ENCODE results near the gene PMM2.
A peak's percentile ranks its signal among the peaks of the same experiment; 100 is the strongest.
"Not testable (repeated sequence)": the region's sequence is repeated elsewhere in the genome, so short reads cannot be mapped to it uniquely, and the experiment has no call there.

PMM2 gene

GRCh38 chr16:8797364-8798173 lies at the start of gene PMM2, which contains the start of gene TMEM186:
TSS of gene PMM2 (plus strand) at chr16:8797839. CDS start at chr16:8797883, 44 bp downstream.
TSS of gene TMEM186 (minus strand) at chr16:8797639. CDS start at chr16:8797614, 25 bp downstream.
- DNase-seq, result peak; percentile 92

GRCh38 chr16:8748944-8749343 lies 48.7 kb upstream of the PMM2 start:
- DNase-seq, result not testable (repeated sequence)

GRCh38 chr16:8751481-8752311 lies 45.9 kb upstream of the PMM2 start:
- no peak for DNase-seq

- DNase-seq, result no peak
Measured at GRCh38 chr16:8752706-8753105, 44.9 kb upstream of the PMM2 start.

- DNase-seq, result no peak
Measured at GRCh38 chr16:8753416-8754054, 44.1 kb upstream of the PMM2 start.

GRCh38 chr16:8756755-8757154 lies 40.9 kb upstream of the PMM2 start:
- no peak for DNase-seq

- DNase-seq, result no peak
Measured at GRCh38 chr16:8758022-8758421, 39.6 kb upstream of the PMM2 start.

GRCh38 chr16:8760021-8760420 lies 37.6 kb upstream of the PMM2 start:
- DNase-seq, result no peak

GRCh38 chr16:8761078-8761477 lies 36.6 kb upstream of the PMM2 start:
- no peak for DNase-seq

- DNase-seq, result no peak
Measured at GRCh38 chr16:8762254-8762653, 35.4 kb upstream of the PMM2 start.

GRCh38 chr16:8763083-8763482 lies 34.6 kb upstream of the PMM2 start:
- no peak for DNase-seq

- no peak for DNase-seq
Measured at GRCh38 chr16:8763899-8764298, 33.7 kb upstream of the PMM2 start.

- no peak for DNase-seq
Measured at GRCh38 chr16:8764525-8765250, 33.0 kb upstream of the PMM2 start.

- no peak for DNase-seq
Measured at GRCh38 chr16:8767176-8767575, 30.5 kb upstream of the PMM2 start.

GRCh38 chr16:8768283-8768682 lies 29.4 kb upstream of the PMM2 start:
- no peak for DNase-seq

- DNase-seq, result no peak
Measured at GRCh38 chr16:8768692-8769091, 28.9 kb upstream of the PMM2 start.

- DNase-seq, result no peak
Measured at GRCh38 chr16:8773537-8773936, 24.1 kb upstream of the PMM2 start.

GRCh38 chr16:8774208-8774607 lies 23.4 kb upstream of the PMM2 start:
- DNase-seq, result no peak

GRCh38 chr16:8775359-8775758 lies 22.3 kb upstream of the PMM2 start:
- no peak for DNase-seq

GRCh38 chr16:8776129-8776584 lies 21.5 kb upstream of the PMM2 start:
- no peak for DNase-seq

GRCh38 chr16:8777217-8777616 lies 20.4 kb upstream of the PMM2 start:
- no peak for DNase-seq

- no peak for DNase-seq
Measured at GRCh38 chr16:8781797-8782196, 15.8 kb upstream of the PMM2 start.

- no peak for DNase-seq
Measured at GRCh38 chr16:8782673-8783072, 15.0 kb upstream of the PMM2 start.

All from NCI-H524 treated with DMSO at 0.1 percent for 48 hours (cell line).